Measurements from ENCODE around the gene SIDT2.

SIDT2 gene

DNA sequence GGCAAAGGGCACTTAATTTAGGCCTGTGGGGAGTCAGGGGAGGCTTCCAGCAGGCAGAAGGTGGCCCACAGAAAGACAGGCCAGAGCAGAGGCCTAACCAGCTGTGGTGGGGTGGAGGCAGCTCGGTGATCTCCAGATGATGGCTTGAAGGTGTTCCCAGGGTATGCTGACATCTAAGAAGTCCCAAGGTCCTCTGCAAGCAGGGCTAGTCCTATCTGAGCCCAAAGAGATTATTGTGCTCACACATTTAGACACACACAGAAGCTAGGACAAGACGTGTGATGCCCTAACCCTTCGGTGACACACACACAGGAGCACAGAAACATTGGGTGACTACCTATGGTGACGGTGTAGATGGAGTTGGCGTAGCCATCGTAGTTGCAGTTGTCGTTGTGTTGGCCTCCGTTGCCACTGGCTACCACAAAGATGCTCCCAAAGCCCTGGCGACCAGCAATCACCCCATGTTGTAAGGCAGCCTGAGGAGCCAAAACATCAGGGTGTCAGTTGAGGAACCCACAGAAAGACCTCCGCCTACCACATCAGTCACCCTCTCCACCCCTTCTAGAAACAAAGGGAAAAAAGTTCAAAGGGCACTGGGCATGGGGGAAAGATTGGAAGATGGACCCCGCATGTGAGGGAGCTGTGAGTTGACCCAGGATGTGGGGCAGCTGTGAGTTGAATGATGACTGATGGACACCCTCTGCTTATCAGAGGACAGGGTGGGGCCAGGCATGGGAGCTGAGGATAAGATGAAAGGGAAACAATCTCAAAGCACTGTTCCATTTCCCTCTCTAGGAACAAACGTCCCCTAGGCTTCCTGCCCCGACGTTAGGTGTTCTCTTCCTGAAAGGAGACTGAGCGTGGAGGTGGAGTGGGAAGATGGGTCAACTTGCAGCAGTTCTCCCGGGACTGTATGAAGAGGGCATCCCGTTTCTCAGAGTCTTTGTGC lies 45.5 kb downstream of the SIDT2 start:
- DNase-seq = no peak

GRCh38 chr11:117225553-117226170 lies 47.1 kb downstream of the SIDT2 start:
- no peak for DNase-seq

DNA sequence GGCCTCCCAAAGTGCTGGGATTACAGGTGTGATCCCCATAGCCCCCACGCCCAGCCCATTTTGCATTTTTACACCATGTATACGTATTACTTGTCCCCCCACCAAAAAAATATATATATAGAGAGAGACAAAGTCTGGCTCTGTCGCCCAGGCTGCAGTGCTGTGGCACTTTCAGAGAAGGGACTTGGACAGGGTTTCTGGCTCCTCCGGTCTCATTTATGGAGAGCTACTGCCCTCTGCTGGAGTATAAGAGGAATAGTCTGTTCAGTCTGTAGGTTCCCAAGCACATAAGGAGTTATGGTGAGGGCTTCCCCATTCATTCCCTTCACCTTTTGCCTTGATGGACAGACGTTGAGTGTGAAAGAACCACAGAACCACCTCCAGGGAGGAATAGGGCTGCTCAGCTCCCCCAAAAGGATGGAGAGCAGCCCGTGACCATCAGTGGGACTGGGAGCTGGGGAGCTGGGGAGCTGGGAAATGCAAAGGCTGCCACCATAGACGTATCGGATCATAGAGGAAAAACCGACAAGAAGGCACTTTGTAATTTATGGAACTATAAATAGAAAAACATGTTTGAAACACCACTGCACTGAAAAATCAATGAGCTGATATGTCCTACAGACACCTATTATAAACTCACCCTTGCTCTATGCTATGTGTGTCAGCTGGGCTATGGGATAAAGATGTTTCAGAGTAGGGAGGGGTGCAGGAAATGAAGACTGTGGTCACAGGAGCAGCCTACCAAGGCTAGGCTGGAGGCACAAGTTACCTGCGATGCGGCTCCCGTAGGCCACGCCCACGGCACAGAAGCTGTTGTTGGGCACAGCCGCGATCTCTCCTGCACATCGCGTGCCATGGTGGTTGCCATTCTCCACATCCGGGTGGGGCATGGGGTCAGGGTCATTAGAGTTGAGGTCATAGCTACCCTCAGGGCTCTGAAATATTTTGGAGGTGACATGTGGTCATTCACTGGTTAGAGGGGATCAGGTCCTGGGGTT lies 48.1 kb downstream of the SIDT2 start:
- no peak for DNase-seq

DNA sequence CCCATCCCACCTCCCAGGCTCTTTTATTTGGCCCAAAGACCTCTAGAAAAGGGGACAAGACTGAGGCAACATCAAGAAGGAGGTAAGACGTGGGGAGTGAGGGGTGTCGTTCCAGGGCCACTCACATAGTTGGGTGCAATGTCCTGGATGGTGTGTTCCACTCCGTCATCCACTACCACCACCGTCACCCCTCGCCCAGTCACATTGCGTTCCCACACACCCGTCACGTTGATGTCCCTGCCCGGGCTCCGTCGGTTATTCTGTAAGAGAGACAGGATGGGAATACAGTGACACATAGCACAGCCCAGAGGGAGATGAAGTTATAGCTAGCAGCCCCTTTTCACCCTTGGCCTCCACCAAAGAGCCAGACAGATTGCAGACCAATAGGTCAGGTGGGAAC lies 49.5 kb downstream of the SIDT2 start:
- DNase-seq = no peak

GRCh38 chr11:117229411-117229810 lies 50.9 kb downstream of the SIDT2 start:
- DNase-seq = no peak

GRCh38 chr11:117229931-117230285 lies 51.4 kb downstream of the SIDT2 start:
- DNase-seq = no peak

DNA sequence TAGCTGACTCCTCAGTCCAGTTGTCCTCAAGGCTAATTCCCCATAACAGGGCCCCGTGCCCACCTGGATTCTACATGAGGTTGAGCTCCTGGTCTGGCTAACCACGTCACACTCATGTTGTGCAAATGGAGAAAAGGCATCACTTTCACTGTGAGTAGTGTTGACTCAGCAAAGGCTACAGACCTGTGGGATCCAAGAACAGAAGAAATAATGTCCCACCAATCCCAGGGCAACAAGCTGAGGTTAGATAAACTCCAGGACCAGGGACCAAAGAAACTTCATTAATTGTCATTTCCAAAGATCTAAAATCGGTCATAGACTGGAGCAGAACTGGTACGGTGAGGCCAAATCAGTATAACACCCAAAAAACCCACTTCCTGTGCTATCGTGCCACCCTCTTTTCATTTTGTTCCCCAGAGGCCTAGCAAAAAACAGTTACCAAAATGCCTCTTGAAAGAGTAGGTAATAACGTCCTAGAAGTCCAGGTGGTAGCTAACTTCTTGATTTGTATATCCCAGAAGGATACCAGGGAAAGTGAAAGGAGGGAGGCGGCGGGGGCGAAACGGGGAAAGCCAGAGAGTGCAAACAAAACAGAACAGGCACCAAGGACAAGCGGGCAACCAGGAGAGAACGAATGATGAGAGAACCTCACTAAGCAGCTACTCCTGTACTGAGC lies 51.9 kb downstream of the SIDT2 start:
- no peak for DNase-seq

DNA sequence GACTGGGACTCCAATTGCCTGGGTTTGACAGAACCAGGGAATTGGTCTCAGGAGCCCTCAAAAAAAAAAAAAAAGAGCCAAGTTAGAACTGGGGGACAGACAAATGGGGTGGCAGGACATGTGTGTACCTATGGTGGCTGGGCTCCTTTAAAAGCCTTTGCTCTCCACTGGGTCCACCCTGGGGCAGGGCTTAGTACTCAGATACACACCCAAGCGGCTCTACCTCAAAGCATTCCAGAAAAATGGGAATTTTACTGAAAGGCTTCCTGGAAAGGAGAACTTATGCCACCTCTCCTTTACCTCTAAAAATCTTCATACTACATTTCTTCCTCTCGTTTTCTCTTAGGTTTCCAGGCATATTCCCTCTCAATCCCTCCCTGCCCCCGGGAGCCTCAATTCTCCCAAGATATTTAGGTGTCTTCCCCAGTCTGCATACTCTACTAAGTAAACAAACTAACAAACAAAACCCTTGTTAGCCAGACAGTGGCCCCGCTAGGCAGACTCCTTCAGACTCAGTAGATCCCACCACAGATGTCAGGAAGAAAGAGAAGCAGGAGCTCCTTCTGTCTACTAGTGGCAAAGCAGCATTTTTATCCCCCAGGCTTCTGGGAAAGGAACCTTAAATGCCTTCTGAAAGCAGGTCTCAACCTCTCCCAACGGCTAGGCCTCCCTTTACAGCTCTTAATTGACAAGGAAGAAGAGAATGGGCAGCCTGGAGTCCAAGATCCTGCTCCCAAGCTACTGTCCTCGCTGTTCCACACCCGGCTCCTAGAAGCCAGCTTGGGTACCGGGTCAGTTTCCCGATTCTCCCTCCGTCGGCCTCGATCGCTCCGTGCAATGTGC lies 52.7 kb downstream of the SIDT2 start:
- no peak for DNase-seq

- DNase-seq = peak; percentile 80
These were observed 53.2 kb downstream of the SIDT2 start, which contains the start of gene PCSK7 for GRCh38 chr11:117231842-117232091. Gene PCSK7, minus strand, starts transcription at chr11:117232073. Its CDS starts 2,229 bp downstream, at chr11:117229844.

GRCh38 chr11:117232092-117232878 lies 53.7 kb downstream of the SIDT2 start, which contains the start of gene RNF214:
Gene RNF214, plus strand, starts transcription at chr11:117232671. Its CDS starts 1,602 bp downstream, at chr11:117234273.
- peak; percentile 91 for DNase-seq

GRCh38 chr11:117232911-117233409 lies 54.4 kb downstream of the SIDT2 start:
- DNase-seq = no peak

DNA sequence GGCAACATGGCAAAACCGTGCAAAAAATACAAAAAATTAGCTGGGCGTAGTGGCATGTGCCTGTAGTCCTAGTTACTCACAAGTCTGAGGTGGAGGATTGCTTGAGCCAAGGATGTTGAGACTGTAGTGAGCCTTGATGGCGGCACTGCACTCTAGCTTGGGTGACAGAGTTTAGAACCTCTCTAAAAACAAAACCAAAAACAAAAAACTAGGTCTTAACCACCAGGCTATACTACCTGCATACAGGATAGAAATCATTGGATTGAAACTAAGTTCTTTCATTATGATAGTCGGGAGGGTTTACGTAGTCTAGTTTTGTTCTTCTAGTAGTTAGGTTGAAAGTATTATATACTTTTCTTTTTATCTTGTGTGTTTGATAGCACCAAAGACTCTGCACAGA lies 59.7 kb downstream of the SIDT2 start:
- no peak for DNase-seq

GRCh38 chr11:117239295-117239694 lies 60.8 kb downstream of the SIDT2 start:
- no peak for DNase-seq
